ENCODE data around the gene SLC4A7. TPM values are rescaled to one million over a fixed set of nuclear protein-coding genes. Genes with fewer than 3 reads are reported as not detected.

The SLC4A7 gene
- total and polyA plus RNA-seq, 2 donors (not counting 3 experiments of a cell fraction or from before 2014, with no cell fraction given) = 7.8 to 50.9 TPM

DNA sequence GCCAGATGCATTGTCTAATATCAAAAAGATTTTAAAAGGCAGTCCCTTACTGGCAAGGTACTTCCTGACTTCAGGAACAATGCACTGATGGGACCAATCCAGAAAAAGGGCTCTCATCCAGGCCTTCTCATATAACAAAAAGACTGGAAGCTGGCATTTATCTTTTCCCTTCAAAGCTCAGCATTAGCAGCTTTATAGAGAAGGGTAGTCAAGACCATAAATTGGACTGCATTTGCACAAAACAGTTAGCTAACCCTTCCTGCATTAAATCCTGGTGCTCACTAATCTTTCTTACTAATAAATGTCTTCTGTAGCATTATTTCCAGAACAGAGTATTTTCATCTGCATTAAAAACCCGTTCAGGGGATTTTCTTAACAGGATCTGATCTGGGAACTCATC, 69.0 kb downstream of the SLC4A7 start:
- TF ChIP-seq, protein P1, sequence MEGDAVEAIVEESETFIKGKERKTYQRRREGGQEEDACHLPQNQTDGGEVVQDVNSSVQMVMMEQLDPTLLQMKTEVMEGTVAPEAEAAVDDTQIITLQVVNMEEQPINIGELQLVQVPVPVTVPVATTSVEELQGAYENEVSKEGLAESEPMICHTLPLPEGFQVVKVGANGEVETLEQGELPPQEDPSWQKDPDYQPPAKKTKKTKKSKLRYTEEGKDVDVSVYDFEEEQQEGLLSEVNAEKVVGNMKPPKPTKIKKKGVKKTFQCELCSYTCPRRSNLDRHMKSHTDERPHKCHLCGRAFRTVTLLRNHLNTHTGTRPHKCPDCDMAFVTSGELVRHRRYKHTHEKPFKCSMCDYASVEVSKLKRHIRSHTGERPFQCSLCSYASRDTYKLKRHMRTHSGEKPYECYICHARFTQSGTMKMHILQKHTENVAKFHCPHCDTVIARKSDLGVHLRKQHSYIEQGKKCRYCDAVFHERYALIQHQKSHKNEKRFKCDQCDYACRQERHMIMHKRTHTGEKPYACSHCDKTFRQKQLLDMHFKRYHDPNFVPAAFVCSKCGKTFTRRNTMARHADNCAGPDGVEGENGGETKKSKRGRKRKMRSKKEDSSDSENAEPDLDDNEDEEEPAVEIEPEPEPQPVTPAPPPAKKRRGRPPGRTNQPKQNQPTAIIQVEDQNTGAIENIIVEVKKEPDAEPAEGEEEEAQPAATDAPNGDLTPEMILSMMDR (IDR thresholded peaks at IDR 0.05; ENCODE audit: extremely low read depth in 1 of 2, insufficient read depth in 1 of 2, low read depth in 1 of 2, low read length in 2 of 2) = no peak
- TF ChIP-seq FOS (IDR thresholded peaks at IDR 0.05; ENCODE audit: borderline replicate concordance, insufficient read depth, low read length) = no peak
- TF ChIP-seq JUN (IDR thresholded peaks at IDR 0.05; ENCODE audit: borderline replicate concordance, insufficient read depth, insufficient read length, low read depth) = no peak
- no peak for TF ChIP-seq MYC (IDR thresholded peaks at IDR 0.05; ENCODE audit: low read depth, low read length)
- TF ChIP-seq POLR2AphosphoS5 (IDR thresholded peaks at IDR 0.05; ENCODE audit: insufficient read depth, low read depth, low read length) = no peak
- TF ChIP-seq GATA2 (IDR thresholded peaks at IDR 0.05; ENCODE audit: insufficient read depth, insufficient read length, low read depth, low read length) = no peak
- TF ChIP-seq EZH2 (IDR thresholded peaks at IDR 0.05; ENCODE audit: borderline replicate concordance, low read depth, low read length, severe bottlenecking) = no peak
- TF ChIP-seq, protein P2, sequence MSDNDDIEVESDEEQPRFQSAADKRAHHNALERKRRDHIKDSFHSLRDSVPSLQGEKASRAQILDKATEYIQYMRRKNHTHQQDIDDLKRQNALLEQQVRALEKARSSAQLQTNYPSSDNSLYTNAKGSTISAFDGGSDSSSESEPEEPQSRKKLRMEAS (IDR thresholded peaks at IDR 0.05; ENCODE audit: insufficient read depth, insufficient read length) = no peak
- TF ChIP-seq POLR2A (IDR thresholded peaks at IDR 0.05; ENCODE audit: low read depth, low read length) = no peak
- Histone ChIP-seq H3K9me1 (replicated peaks; ENCODE audit: control insufficient read depth, extremely low read depth, insufficient read depth, low read length) (peaks cover 2% of the 10 kb centered on the region), H3K9ac (replicated peaks; ENCODE audit: extremely low read depth, insufficient read depth, low read length) (no peak overlapping the region), H3K4me1 (ENCODE audit: control insufficient read depth, extremely low read depth, insufficient read depth, low read length) (no peaks in the 10 kb centered on the region), H2AFZ (ENCODE audit: low read depth, low read length) (no peak overlapping the region), H4K20me1 (replicated peaks; ENCODE audit: control insufficient read depth, extremely low read depth, insufficient read depth, low read length) (peaks cover 2% of the 10 kb centered on the region), H3K9me3 (replicated peaks; ENCODE audit: control insufficient read depth, insufficient read depth, low read length) (no peaks in the 10 kb centered on the region), H3K27me3 (ENCODE audit: control insufficient read depth in 2 of 2, insufficient read depth in 2 of 2, low read length in 2 of 2) (no peaks in the 10 kb centered on the region), H3K27ac (ENCODE audit: insufficient read depth, low read depth, low read length) (no peak overlapping the region), H3K4me3 (replicated peaks in 1 of 3; ENCODE audit: insufficient read depth in 1 of 3, low read depth in 1 of 3, low read length in 3 of 3) (no peak overlapping the region), H3K36me3 (ENCODE audit: control insufficient read depth in 2 of 2, extremely low read depth in 1 of 2, insufficient read depth in 2 of 2, low read length in 2 of 2) (peaks cover 7 to 21% of the 10 kb centered on the region in 2 experiments), H3K4me2 (ENCODE audit: insufficient read depth, low read length) (no peak overlapping the region), H3K79me2 (ENCODE audit: control insufficient read depth, insufficient read depth, low read length) (peaks cover 8% of the 10 kb centered on the region)
- ChIA-PET POLR2A (no interaction called here), CTCF (interaction anchor here (0.8 to 2.6 kb wide), 5 partner anchors 16 to 266 kb away, joined by 3 to 8 read pairs (median 3); no protein-coding TSS in a partner anchor)
- intact Hi-C loops (cut with micrococcal nuclease) = no loop called here
- DNase-seq (ENCODE audit: low read depth, low spot score) = no peak
- no peak for FAIRE-seq
- dilution Hi-C loops (cut with MboI; ENCODE audit: extremely low pct_ligation_motif_present, low sequenced_read_pairs) = no loop called here
- no TSS peak for BruUV-seq (replicated peaks)

Data from endothelial cell of umbilical vein (primary cell).